ENCODE results near the gene KRTAP23-1.

- TF ChIP-seq JUND (IDR thresholded peaks at IDR 0.05; ENCODE audit: low read length) (no peak), GABPA (IDR thresholded peaks at IDR 0.05; ENCODE audit: borderline replicate concordance, insufficient read depth, low read length) (no peak), GTF2F1 (IDR thresholded peaks at IDR 0.05; ENCODE audit: borderline replicate concordance, low read depth, low read length) (no peak), CEBPB (IDR thresholded peaks at IDR 0.05; ENCODE audit: low read depth, low read length) (no peak), POLR2A (IDR thresholded peaks at IDR 0.05; ENCODE audit: control extremely low read depth in 1 of 2, low read depth in 2 of 2, low read length in 2 of 2) (no peak), EZH2 (IDR thresholded peaks at IDR 0.05; ENCODE audit: low read depth, low read length, severe bottlenecking) (no peak)
Measured at GRCh38 chr21:30332681-30333080, 15.7 kb downstream of the KRTAP23-1 start.

Data from H1 (cell line).